ENCODE data around the gene OR4D5.

OR4D5 gene

GRCh38 chr11:123939317-123939716, at the start of gene OR4D5:
TSS of gene OR4D5 (plus strand) at chr11:123939617. CDS start at chr11:123939617, 0 bp downstream.
- DNase-seq: no peak

GRCh38 chr11:123892031-123892430, 47.4 kb upstream of the OR4D5 start:
- no peak for DNase-seq

GRCh38 chr11:123899792-123900191, 39.6 kb upstream of the OR4D5 start:
- no peak for DNase-seq

GRCh38 chr11:123901867-123902266, 37.5 kb upstream of the OR4D5 start, which contains the start of gene OR8D4:
TSS of gene OR8D4 (plus strand) at chr11:123902167. CDS start at chr11:123906432, 4,265 bp downstream.
- DNase-seq: no peak

- DNase-seq: no peak
Observed at GRCh38 chr11:123903932-123904331, 35.5 kb upstream of the OR4D5 start.

- no peak for DNase-seq
Observed at GRCh38 chr11:123904932-123905331, 34.5 kb upstream of the OR4D5 start.

GRCh38 chr11:123905826-123906225, 33.6 kb upstream of the OR4D5 start:
- no peak for DNase-seq

GRCh38 chr11:123920943-123921342, 18.5 kb upstream of the OR4D5 start:
- DNase-seq: no peak

- no peak for DNase-seq
Observed at GRCh38 chr11:123924027-123924426, 15.4 kb upstream of the OR4D5 start.

- no peak for DNase-seq
Observed at GRCh38 chr11:123942413-123942812, 3.0 kb downstream of the OR4D5 start.

- DNase-seq: no peak
Observed at GRCh38 chr11:123943738-123944137, 4.3 kb downstream of the OR4D5 start, which contains the start of gene OR6T1. TSS of gene OR6T1 (minus strand) at chr11:123943838. CDS start at chr11:123943838, 0 bp downstream.

GRCh38 chr11:123945132-123945531, 5.7 kb downstream of the OR4D5 start:
- no peak for DNase-seq

- no peak for DNase-seq
Observed at GRCh38 chr11:123956752-123957151, 17.3 kb downstream of the OR4D5 start.

GRCh38 chr11:123973816-123974215, 34.4 kb downstream of the OR4D5 start:
- no peak for DNase-seq

- no peak for DNase-seq
Observed at GRCh38 chr11:123976770-123977560, 37.5 kb downstream of the OR4D5 start.

- no peak for DNase-seq
Observed at GRCh38 chr11:123977731-123978347, 38.4 kb downstream of the OR4D5 start, which contains the start of gene OR10S1. TSS of gene OR10S1 (minus strand) at chr11:123977781. CDS start at chr11:123977664, 117 bp downstream.

- DNase-seq: no peak
Observed at GRCh38 chr11:123979311-123979710, 39.9 kb downstream of the OR4D5 start.
